D721Med (cell line): ENCODE measurements around the gene LARP4B.

Experiments
- DNase-seq: peaks from one replicate; pipeline ENCODE4 v3.0.0; 2011; ENCODE audit warnings: low spot score; ENCODE audit not compliant: insufficient read length
- FAIRE-seq: peaks from 2 replicates; lab custom pipeline; 2011; peaks lifted over from hg19 to GRCh38; lab: Jason Lieb, UNC
- CTCF ChIP-seq: IDR thresholded peaks from 2 replicates; pipeline ENCODE4 v1.5.1; 2012; ENCODE audit warnings: mild to moderate bottlenecking, control low read depth; ENCODE audit not compliant: insufficient read depth; ENCODE audit errors: missing control alignments

LARP4B gene

GRCh38 chr10:846126-846685 lies 85.3 kb downstream of the LARP4B start:
- no peak for TF ChIP-seq CTCF
- FAIRE-seq (no peak), DNase-seq (no peak)

GRCh38 chr10:845526-845925 lies 86.0 kb downstream of the LARP4B start:
- DNase-seq: no peak
- FAIRE-seq: no peak

GRCh38 chr10:844552-844951 lies 87.0 kb downstream of the LARP4B start:
- FAIRE-seq: no peak
- TF ChIP-seq CTCF: no peak
- no peak for DNase-seq

More at GRCh38 chr10:845526-845925, 86.0 kb downstream of the LARP4B start:
- no peak for TF ChIP-seq CTCF

GRCh38 chr10:843703-844102 lies 87.8 kb downstream of the LARP4B start:
- FAIRE-seq (no peak), DNase-seq (no peak)

GRCh38 chr10:842795-843194 lies 88.7 kb downstream of the LARP4B start:
- DNase-seq (no peak), FAIRE-seq (no peak)
- no peak for TF ChIP-seq CTCF

More at GRCh38 chr10:843703-844102, 87.8 kb downstream of the LARP4B start:
- TF ChIP-seq CTCF: no peak

- TF ChIP-seq CTCF: no peak
- FAIRE-seq: no peak
- no peak for DNase-seq
These were observed 90.0 kb downstream of the LARP4B start for GRCh38 chr10:841535-841934.

GRCh38 chr10:839550-840205 lies 91.8 kb downstream of the LARP4B start:
- FAIRE-seq (no peak), DNase-seq (no peak)
- no peak for TF ChIP-seq CTCF
